Airway epithelial cell (primary cell): ENCODE data around the gene FCRL4. TPM values are rescaled to one million over a fixed set of nuclear protein-coding genes. Genes with fewer than 3 reads are reported as not detected.

ENCODE experiments used
- total RNA-seq: library from RNA; depleted of rRNA; stranded (reverse); fragments of >200 nt; gene quantifications from 2 replicates; pipeline ENCODE4 v1.2.3, GENCODE V29; 2015

The FCRL4 gene
- total RNA-seq: not detected in 2 replicates

DNA sequence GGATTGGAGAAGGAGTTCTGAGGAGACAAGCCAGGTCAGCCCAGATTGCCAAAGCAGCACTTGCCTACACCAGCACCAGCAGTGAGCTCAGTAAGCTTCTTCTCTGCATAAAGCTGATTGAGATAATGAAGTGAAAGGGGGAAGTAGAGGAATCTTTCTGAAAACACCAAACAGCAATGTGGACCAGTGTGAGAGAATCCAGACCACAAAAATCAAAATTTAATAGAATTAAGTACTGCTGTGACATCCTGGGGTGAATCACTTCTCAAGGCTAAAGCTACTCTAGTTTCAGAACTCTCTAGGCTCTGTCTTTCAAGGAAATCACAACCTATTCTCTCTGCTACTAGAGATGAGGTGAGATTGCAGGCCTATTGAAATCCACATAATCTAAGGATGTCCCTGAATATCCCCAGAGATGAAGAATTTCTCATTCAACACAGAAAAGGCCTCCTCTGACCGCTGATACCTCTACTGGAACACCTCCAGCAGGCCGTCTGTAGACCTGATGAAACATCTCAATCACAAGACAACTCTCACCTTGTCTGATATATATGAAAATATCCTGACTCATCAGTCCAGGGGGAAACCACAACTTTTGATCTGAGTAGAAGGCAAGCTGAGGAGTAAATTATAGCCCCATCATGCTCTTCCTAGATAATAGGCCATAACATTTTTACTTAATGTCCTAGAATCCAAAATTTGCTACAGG is at the start of gene FCRL4:
TSS of gene FCRL4 (minus strand) at position 127 of the 709 bp plus-strand sequence. CDS start 141 bp downstream, outside the sequence.

DNA sequence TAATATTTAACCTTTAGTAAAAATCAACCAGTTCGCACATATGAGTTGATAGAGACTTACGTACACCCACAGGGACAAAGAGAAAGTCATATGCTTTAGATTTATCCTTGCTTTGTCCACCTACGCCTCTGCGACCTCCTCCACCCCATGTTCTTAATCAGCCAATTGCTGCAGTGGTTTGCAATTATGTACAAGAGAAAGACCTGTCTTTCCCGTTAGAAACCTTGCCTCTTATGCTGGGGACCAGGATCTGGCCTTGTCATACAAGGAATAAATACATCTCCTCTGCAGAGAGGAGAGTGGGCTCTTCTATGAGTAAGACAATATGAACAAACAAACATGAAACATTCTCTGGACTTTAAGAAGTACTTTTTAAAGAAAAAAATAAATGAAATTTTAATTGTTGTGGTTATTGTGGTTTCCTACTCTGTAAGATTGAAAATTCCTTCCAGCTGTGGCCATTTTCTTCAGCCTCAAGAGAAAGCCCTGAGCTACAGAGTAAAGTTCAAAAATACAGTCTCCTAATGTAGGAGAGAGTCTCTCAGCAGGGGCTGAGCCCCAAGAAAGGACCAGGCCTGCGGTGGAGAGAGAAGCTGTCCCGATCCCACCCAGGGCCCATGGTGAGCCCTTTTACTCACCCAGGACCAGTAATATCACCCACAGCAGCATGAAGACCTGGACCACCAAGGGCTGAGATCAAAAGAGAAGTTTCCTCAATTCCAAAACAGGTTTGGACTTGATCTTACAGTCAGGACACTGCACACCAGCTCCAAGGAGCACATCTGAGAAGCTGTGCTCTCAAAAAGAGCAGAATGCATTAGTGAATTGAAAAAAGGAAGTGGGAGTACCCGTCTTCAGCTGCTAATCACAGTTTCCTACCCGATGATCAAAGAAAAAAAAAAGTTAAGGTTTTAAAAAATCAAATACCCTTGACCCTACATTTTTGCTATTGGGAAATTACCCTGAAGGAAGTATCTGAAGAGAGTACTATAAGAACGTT is 45.9 kb downstream of the FCRL4 start, which contains the start of gene FCRL5:
TSS of gene FCRL5 (minus strand) at position 822 of the 1,000 bp plus-strand sequence. CDS start at position 669, 153 bp downstream.

Other genes starting within 250 kb of the FCRL4 start
- not detected in 2 replicates for gene FCRL5, start 45.6 kb downstream of the FCRL4 start, total RNA-seq
- not detected in 2 replicates for gene FCRL3, start 102.7 kb upstream of the FCRL4 start, total RNA-seq
- gene FCRL2, start 179.0 kb upstream of the FCRL4 start, total RNA-seq: not detected in 2 replicates
- not detected in 2 replicates for gene FCRL1, start 222.0 kb upstream of the FCRL4 start, total RNA-seq
- gene CD5L, start 243.7 kb upstream of the FCRL4 start, total RNA-seq: not detected in 2 replicates